GM21737 (cell line): Measurements from ENCODE around the gene TMEM45A.
"Not testable (repeated sequence)": the region's sequence is repeated elsewhere in the genome, so short reads cannot be mapped to it uniquely, and the experiment has no call there.

Source experiments
- ATAC-seq: cut with Tn5 transposase; IDR thresholded peaks from one replicate; pipeline ENCODE4 v1.9.1; 2021; ENCODE audit warnings: mild to moderate bottlenecking, moderate library complexity; ENCODE audit not compliant: unreplicated experiment

The TMEM45A gene

DNA sequence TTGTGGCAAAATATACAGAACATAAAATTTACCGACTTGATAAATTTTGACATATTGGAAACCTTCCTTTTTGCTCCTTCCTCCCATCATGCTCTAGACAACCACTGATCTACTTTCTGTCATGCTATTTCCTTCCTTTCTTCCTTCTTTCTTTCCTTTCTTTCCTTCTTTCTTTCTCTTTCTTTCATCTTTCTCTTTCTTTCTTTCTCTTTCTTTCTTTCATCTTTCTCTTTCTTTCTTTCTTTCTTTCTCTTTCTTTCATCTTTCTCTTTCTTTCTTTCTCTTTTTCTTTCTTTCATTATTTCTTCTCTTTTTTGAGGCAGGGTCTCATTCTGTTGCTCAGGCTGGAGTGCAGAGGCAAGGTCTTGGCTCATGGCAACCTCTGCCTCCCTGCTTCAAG lies 8.9 kb upstream of the TMEM45A start:
- ATAC-seq, result no peak

- ATAC-seq, result no peak
Measured at GRCh38 chr3:100486808-100487207, 5.6 kb upstream of the TMEM45A start.

DNA sequence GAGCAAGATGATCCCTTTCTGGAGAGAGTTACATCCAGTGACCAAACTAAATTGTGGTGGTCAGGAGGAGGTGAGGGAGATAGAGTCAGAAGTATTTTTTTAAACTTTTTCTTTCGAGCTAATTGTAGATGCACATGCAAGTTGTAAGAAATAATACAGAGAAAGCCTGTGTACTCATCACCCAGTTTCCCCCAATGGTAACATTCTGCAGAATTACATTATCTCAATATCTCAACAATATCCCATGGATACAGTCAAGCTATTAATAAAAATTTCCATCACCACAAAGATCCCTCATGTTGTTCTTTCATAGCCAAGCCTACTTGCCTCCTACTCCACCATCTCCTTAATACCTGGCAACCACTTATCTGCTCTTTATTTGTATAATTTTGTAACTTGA lies 3.3 kb upstream of the TMEM45A start:
- ATAC-seq, result no peak

DNA sequence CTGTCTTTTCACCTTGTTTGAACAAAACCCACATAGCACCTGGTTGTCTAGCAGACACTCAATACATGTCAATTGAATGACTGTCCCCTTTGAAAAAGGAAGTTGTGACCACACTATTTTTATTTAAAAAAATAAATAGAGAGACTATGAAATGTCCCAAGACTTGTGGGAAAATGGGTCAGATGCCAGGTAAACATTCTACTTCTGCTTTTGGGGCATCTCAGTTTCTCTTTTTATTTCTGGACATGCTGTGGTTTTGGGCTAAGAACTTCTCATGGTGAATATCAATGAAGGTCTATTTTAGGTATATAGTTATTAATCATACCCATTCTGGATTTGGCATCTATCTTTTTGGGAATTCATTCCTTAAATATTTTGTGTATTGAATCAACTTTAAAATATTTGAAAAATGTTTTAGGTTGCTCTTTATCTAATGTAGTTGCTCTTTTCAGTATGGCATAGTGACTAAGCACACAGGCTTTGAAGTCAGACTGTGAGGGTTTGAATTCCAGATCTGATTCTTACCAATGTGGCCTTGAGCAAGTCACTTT lies 4.4 kb downstream of the TMEM45A start:
- peak; percentile 29 for ATAC-seq

- ATAC-seq, result no peak
Measured at GRCh38 chr3:100499651-100500050, 7.2 kb downstream of the TMEM45A start.

GRCh38 chr3:100500320-100500880 lies 8.0 kb downstream of the TMEM45A start:
- ATAC-seq, result no peak

DNA sequence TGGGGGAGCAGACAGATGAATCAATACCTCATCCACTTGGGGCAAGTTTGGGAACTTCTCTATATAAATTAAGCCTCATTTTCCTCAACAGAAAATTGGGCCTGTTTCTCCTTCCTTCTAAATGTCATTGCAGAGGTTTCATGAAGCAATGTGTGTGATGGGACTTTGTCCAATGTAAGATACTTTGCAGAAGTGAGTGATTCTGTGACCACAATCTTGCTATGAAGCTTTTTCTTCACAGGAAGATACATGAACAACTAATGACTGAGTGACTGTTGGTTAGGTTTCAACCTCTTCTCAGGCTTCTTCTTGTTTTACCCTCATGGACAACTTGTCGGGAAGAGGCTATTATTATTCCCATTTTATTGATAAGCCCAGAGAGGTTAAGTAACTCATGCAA lies 11.0 kb downstream of the TMEM45A start:
- no peak for ATAC-seq

GRCh38 chr3:100506355-100506754 lies 13.9 kb downstream of the TMEM45A start:
- ATAC-seq, result no peak

GRCh38 chr3:100509818-100510217 lies 17.4 kb downstream of the TMEM45A start:
- ATAC-seq, result not testable (repeated sequence)

DNA sequence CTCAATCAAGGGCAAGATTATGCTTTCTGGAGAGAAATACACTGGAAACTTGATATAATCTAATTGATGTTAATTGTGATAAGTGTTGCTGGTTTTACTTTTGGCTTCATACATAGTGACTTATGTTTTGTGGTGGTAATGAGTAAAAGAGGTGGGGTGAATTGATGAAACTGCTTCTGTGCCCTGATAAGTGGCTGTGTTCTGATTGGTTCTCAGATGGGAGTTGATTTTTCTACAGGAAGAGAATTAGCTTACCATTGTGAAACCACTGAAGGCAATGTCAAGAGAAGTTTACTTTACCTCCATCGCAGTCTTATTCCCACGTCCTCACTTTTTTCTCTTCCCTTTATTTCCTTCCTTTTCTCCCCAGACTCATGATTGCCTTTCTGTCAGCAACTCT lies 23.8 kb downstream of the TMEM45A start:
- no peak for ATAC-seq

GRCh38 chr3:100516838-100517237 lies 24.4 kb downstream of the TMEM45A start:
- ATAC-seq, result no peak

- ATAC-seq, result no peak
Measured at GRCh38 chr3:100517276-100517675, 24.9 kb downstream of the TMEM45A start.

GRCh38 chr3:100518244-100518643 lies 25.8 kb downstream of the TMEM45A start:
- no peak for ATAC-seq

DNA sequence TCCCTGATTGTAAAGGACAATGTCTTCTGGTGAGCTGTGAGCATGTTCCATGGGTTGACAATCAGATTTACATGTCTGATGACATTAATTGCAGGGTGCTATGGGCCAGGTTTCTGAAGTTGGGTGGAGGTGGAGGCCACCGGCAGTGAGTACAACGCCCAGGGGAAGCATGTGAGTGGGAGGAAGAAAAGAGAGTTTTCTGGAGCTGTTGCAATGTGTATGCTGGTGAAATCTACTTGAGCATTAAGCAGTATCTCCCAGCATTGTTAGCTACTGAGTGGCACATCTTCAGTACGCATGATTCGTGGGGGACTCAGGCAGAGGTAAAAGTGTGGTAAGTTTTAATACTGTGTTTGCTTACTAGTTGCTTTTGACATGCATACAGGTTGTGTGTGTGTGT lies 26.6 kb downstream of the TMEM45A start:
- no peak for ATAC-seq

- peak; percentile 59 for ATAC-seq
Measured at GRCh38 chr3:100521439-100521845, 29.0 kb downstream of the TMEM45A start.

- no peak for ATAC-seq
Measured at GRCh38 chr3:100522125-100522524, 29.7 kb downstream of the TMEM45A start.

DNA sequence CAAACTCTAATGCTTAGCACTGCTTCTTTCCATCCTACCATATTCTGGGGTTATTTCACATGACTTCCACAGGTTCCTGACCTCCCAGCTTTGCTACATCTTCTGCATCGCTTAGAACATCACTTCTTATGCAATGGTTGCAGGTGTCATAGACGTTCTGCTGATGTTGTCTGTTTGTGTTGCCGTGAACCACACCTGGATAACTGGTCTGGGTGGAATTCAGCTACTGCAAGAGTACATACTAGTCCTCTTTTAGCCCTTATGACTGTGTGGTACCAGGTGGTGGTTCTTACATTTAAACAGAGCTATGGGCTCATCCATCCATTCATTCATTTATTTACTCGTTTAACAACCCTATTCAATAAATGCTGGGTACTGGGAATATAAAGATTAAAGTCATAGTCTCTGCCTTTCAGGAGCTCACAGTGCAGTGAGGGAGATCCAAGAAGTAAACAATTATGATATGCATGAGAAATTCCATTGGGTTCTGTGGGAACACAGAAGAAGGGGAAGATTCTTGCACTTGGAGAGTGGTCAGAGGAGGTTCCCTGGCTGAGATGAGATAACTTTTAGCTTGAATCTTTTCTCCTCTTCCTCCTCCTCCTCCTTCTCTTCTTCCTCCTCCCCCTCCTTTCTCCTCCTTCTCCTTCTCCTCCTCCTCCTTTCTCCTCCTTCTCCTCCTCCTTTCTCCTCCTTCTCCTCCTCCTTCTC lies 30.8 kb downstream of the TMEM45A start:
- ATAC-seq, result no peak

DNA sequence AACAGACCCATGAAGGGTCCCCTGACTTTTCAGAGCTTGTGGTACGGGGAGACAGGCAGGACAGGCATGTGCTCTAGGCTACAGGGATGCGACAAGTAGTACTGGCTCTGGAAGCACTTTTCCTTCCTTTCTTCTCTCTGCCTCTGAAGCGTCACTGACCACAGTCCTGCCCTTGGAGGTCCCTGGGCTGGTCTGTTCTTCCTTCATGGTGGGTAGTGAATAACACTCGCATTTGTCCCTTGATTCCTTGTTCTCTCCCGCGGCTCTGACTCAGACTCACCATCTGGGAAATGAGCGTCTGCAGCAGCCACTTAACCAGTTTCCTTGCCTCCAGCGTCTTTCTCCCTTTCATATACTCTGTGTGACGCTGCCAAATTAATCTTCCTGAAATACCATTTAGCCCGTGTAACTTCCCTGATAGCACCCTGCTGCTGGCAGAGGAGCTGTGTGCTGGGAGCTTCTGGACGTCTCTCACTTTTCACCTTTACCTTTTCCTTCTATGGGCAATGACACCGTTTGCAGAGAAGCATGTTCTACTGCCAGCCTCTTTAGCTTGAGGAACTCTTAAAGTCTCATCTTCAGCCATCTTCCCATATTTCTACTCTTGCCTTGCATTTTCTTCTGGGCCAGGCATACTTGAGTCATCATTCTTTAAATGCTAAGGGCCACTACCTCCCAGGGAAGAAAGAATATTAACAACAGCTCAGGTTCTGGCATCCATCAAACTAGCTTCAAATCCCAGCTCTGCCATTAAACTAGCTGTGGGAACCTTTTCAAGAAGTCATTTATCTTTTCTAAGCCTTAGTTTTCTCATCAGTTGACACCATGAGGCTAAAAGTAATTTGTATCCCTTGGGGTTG lies 33.6 kb downstream of the TMEM45A start:
- no peak for ATAC-seq

GRCh38 chr3:100526613-100527346 lies 34.4 kb downstream of the TMEM45A start:
- no peak for ATAC-seq

DNA sequence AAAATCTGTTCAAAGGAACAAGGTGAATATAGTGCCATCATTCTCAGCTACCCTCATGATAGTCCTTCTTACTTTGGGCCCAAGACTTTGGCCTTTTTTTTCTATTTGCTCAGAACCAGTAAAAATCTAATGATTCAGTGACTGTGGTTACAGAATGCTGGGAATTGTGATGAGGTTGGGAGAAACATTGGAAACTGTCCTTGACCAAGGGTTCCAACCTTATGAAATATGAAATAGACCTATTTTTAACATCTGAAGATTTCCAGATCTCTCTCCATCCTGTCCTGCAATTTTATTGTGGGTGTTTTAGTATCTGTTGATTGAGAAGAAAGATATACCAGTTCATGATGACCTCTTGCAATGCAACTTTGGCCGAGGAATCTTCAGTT lies 34.9 kb downstream of the TMEM45A start:
- ATAC-seq, result no peak

GRCh38 chr3:100531093-100531492 lies 38.7 kb downstream of the TMEM45A start:
- ATAC-seq, result no peak
